ENCODE results near the gene PRKCA. TPM values are rescaled to one million over a fixed set of nuclear protein-coding genes. Genes with fewer than 3 reads are reported as not detected.

The PRKCA gene
- total and polyA plus RNA-seq, 2 experiments from 2014 or later, result 6.4 to 35.4 TPM

DNA sequence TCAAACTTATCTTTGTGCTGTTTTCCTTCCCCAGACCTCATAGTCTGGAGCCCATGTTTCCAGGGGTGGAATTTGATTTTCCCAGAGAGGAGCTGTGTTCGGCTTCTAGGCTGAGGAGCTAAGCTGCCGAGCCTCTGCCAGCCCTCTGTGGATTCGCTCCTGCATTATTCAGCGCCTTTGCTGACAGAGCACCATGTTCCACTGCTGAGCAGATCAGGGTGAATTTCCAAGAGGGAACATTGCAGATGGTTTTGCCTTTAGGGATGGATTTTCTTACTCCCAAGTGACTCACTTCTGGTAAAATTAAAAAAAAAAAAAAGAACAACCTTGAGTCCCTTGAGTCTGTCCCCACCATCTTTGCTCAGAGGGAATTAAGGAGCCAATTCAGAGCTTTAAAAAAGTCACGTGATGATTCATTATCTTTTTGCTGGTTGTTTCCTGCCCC lies 229.5 kb downstream of the PRKCA start:
- Histone ChIP-seq H2AFZ (no peak overlapping the region), H3F3A (replicated peaks; ENCODE audit: low read depth) (no peaks in the 10 kb centered on the region), H4K20me1 (replicated peaks; ENCODE audit: insufficient read depth) (no peaks in the 10 kb centered on the region), H3K4me1 (ENCODE audit: insufficient read depth) (peaks cover 31% of the 10 kb centered on the region), H3K4me2 (0 out of 2 replicates have a peak overlapping the region, but pooled peaks have one; percentile 14), H3K27ac (ENCODE audit: low read depth) (no peak overlapping the region), H3K9me2 (ENCODE audit: insufficient read depth) (0 out of 2 replicates have a peak, but pooled peaks cover 4% of the 10 kb centered on the region), H3K4me3 (no peak overlapping the region), H3K79me2 (replicated peaks; ENCODE audit: insufficient read depth) (0 out of 2 replicates have a peak, but pooled peaks cover 6% of the 10 kb centered on the region), H3K36me3 (ENCODE audit: insufficient read depth) (no peaks in the 10 kb centered on the region), H3K27me3 (ENCODE audit: insufficient read depth) (no peaks in the 10 kb centered on the region)
- Mint-ChIP-seq H3K27me3 (ENCODE audit: insufficient read depth, low read depth, poor library complexity) (peaks cover 9% of the 10 kb centered on the region), H3K4me1 (peaks cover 53% of the 10 kb centered on the region), H3K9me3 (no peaks in the 10 kb centered on the region), H3K36me3 (ENCODE audit: low read depth) (no peaks in the 10 kb centered on the region), H3K27ac (no peak overlapping the region), H3K4me3 (no peak overlapping the region)
- DNase-seq (ENCODE audit: low spot score), result no peak
- no peak; the same call in 2 of the 3 replicates for ATAC-seq
- TF ChIP-seq EZH2phosphoT487 (IDR thresholded peaks at IDR 0.05; ENCODE audit: unreplicated experiment) (no peak), NANOG (IDR thresholded peaks at IDR 0.05; ENCODE audit: borderline replicate concordance) (no peak), EZH2 (IDR thresholded peaks at IDR 0.05; ENCODE audit: low read depth, unreplicated experiment) (no peak), ZNF331 (CRISPR knock-in tag; IDR thresholded peaks at IDR 0.05; ENCODE audit: low read depth) (no peak), POLR2AphosphoS5 (IDR thresholded peaks at IDR 0.05; ENCODE audit: low read depth) (no peak), CREB1 (CRISPR knock-in tag; IDR thresholded peaks at IDR 0.05; ENCODE audit: low read depth) (no peak), ZNF114 (CRISPR knock-in tag; IDR thresholded peaks at IDR 0.05) (no peak), JUNB (IDR thresholded peaks at IDR 0.05; ENCODE audit: unreplicated experiment) (no peak), STAT1 (IDR thresholded peaks at IDR 0.05; ENCODE audit: unreplicated experiment) (no peak)
- TF ChIP-seq, protein P1, sequence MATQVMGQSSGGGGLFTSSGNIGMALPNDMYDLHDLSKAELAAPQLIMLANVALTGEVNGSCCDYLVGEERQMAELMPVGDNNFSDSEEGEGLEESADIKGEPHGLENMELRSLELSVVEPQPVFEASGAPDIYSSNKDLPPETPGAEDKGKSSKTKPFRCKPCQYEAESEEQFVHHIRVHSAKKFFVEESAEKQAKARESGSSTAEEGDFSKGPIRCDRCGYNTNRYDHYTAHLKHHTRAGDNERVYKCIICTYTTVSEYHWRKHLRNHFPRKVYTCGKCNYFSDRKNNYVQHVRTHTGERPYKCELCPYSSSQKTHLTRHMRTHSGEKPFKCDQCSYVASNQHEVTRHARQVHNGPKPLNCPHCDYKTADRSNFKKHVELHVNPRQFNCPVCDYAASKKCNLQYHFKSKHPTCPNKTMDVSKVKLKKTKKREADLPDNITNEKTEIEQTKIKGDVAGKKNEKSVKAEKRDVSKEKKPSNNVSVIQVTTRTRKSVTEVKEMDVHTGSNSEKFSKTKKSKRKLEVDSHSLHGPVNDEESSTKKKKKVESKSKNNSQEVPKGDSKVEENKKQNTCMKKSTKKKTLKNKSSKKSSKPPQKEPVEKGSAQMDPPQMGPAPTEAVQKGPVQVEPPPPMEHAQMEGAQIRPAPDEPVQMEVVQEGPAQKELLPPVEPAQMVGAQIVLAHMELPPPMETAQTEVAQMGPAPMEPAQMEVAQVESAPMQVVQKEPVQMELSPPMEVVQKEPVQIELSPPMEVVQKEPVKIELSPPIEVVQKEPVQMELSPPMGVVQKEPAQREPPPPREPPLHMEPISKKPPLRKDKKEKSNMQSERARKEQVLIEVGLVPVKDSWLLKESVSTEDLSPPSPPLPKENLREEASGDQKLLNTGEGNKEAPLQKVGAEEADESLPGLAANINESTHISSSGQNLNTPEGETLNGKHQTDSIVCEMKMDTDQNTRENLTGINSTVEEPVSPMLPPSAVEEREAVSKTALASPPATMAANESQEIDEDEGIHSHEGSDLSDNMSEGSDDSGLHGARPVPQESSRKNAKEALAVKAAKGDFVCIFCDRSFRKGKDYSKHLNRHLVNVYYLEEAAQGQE (IDR thresholded peaks at IDR 0.05; ENCODE audit: unreplicated experiment), result no peak
- TF ChIP-seq, protein P2, sequence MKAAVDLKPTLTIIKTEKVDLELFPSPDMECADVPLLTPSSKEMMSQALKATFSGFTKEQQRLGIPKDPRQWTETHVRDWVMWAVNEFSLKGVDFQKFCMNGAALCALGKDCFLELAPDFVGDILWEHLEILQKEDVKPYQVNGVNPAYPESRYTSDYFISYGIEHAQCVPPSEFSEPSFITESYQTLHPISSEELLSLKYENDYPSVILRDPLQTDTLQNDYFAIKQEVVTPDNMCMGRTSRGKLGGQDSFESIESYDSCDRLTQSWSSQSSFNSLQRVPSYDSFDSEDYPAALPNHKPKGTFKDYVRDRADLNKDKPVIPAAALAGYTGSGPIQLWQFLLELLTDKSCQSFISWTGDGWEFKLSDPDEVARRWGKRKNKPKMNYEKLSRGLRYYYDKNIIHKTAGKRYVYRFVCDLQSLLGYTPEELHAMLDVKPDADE (IDR thresholded peaks at IDR 0.05), result no peak
- TF ChIP-seq, protein P3, sequence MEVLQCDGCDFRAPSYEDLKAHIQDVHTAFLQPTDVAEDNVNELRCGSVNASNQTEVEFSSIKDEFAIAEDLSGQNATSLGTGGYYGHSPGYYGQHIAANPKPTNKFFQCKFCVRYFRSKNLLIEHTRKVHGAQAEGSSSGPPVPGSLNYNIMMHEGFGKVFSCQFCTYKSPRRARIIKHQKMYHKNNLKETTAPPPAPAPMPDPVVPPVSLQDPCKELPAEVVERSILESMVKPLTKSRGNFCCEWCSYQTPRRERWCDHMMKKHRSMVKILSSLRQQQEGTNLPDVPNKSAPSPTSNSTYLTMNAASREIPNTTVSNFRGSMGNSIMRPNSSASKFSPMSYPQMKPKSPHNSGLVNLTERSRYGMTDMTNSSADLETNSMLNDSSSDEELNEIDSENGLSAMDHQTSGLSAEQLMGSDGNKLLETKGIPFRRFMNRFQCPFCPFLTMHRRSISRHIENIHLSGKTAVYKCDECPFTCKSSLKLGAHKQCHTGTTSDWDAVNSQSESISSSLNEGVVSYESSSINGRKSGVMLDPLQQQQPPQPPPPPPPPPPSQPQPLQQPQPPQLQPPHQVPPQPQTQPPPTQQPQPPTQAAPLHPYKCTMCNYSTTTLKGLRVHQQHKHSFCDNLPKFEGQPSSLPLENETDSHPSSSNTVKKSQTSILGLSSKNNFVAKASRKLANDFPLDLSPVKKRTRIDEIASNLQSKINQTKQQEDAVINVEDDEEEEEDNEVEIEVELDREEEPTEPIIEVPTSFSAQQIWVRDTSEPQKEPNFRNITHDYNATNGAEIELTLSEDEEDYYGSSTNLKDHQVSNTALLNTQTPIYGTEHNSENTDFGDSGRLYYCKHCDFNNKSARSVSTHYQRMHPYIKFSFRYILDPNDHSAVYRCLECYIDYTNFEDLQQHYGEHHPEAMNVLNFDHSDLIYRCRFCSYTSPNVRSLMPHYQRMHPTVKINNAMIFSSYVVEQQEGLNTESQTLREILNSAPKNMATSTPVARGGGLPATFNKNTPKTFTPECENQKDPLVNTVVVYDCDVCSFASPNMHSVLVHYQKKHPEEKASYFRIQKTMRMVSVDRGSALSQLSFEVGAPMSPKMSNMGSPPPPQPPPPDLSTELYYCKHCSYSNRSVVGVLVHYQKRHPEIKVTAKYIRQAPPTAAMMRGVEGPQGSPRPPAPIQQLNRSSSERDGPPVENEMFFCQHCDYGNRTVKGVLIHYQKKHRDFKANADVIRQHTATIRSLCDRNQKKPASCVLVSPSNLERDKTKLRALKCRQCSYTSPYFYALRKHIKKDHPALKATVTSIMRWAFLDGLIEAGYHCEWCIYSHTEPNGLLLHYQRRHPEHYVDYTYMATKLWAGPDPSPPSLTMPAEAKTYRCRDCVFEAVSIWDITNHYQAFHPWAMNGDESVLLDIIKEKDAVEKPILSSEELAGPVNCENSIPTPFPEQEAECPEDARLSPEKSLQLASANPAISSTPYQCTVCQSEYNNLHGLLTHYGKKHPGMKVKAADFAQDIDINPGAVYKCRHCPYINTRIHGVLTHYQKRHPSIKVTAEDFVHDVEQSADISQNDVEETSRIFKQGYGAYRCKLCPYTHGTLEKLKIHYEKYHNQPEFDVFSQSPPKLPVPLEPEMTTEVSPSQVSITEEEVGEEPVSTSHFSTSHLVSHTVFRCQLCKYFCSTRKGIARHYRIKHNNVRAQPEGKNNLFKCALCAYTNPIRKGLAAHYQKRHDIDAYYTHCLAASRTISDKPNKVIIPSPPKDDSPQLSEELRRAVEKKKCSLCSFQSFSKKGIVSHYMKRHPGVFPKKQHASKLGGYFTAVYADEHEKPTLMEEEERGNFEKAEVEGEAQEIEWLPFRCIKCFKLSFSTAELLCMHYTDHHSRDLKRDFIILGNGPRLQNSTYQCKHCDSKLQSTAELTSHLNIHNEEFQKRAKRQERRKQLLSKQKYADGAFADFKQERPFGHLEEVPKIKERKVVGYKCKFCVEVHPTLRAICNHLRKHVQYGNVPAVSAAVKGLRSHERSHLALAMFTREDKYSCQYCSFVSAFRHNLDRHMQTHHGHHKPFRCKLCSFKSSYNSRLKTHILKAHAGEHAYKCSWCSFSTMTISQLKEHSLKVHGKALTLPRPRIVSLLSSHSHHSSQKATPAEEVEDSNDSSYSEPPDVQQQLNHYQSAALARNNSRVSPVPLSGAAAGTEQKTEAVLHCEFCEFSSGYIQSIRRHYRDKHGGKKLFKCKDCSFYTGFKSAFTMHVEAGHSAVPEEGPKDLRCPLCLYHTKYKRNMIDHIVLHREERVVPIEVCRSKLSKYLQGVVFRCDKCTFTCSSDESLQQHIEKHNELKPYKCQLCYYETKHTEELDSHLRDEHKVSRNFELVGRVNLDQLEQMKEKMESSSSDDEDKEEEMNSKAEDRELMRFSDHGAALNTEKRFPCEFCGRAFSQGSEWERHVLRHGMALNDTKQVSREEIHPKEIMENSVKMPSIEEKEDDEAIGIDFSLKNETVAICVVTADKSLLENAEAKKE (CRISPR knock-in tag; IDR thresholded peaks at IDR 0.05), result no peak
- TF ChIP-seq, protein P4, sequence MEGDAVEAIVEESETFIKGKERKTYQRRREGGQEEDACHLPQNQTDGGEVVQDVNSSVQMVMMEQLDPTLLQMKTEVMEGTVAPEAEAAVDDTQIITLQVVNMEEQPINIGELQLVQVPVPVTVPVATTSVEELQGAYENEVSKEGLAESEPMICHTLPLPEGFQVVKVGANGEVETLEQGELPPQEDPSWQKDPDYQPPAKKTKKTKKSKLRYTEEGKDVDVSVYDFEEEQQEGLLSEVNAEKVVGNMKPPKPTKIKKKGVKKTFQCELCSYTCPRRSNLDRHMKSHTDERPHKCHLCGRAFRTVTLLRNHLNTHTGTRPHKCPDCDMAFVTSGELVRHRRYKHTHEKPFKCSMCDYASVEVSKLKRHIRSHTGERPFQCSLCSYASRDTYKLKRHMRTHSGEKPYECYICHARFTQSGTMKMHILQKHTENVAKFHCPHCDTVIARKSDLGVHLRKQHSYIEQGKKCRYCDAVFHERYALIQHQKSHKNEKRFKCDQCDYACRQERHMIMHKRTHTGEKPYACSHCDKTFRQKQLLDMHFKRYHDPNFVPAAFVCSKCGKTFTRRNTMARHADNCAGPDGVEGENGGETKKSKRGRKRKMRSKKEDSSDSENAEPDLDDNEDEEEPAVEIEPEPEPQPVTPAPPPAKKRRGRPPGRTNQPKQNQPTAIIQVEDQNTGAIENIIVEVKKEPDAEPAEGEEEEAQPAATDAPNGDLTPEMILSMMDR (conservative IDR thresholded peaks at IDR 0.05; ENCODE audit: low read depth in 2 of 2), result no peak
